ENCODE measurements around the gene BZW2.
A peak's percentile ranks its signal among the peaks of the same experiment; 100 is the strongest.

The BZW2 gene

DNA sequence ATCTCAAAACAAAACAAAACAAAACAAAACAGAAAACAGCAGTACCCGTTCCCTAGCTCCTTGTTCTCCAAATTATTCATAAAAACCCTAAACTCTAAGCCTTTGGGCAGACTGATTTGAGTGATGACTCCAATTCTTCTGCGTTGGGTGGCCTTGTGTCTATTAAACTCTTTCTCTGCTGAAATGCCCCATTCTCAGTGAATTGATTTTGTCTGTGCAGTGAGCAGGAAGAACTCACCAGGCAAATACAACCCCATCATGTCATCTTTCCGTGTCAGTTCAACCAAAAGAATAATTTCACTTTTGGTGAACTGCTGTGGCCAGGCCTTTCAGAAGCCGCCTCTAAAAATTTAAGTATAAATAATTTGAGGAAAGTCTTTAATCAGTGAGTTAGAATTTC lies 89.0 kb downstream of the BZW2 start:
- Histone ChIP-seq H3K4me3 (ENCODE audit: low read length) (no peak overlapping the region), H3K27me3 (ENCODE audit: control insufficient read depth, insufficient read depth, low read length) (no peaks in the 10 kb centered on the region), H3K9ac (ENCODE audit: low read length) (no peak overlapping the region), H3K36me3 (ENCODE audit: control insufficient read depth, insufficient read depth, low read length) (no peaks in the 10 kb centered on the region), H3K4me1 (ENCODE audit: control insufficient read depth, insufficient read depth, low read length) (no peaks in the 10 kb centered on the region), H3K27ac (ENCODE audit: low read depth, low read length) (no peak overlapping the region)

DNA sequence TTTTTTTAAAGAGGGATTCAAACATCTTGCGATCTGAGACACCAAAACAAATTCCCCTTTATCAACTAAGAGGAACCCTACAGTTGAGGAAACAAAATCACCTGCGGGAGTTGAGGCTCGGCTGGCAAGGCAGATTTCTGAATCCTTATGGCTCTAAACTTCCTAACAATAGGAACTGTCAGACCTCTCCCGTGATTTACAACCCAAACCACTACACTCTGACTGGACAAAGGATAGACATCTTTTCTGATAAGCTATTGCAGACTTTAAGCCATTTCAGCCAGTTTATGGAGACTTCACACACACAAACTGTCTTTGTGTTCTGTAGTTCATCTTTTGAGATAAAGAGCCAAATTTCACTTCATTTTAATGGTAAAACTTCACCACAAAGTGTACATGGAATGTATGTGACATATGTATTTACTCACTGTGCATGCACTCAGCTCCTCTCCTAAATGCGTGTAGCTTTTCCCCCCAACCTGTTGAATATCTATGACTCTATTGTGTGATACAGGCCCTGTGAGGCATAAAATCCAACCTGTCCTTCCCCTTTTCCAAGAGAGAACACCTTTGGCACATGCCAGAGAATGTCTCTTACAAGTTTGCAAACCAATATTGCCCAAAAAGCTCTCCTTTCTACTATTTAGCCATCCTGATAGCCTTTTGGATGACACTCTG lies 92.2 kb downstream of the BZW2 start:
- H3K9ac ChIP-seq (ENCODE audit: low read length) = no peak overlapping the region
- no peak overlapping the region for H3K27ac ChIP-seq (ENCODE audit: low read depth, low read length)
- no peaks in the 10 kb centered on the region for H3K4me1 ChIP-seq (ENCODE audit: control insufficient read depth, insufficient read depth, low read length)
- H3K4me3 ChIP-seq (ENCODE audit: low read length) = no peak overlapping the region
- no peaks in the 10 kb centered on the region for H3K27me3 ChIP-seq (ENCODE audit: control insufficient read depth, insufficient read depth, low read length)
- no peaks in the 10 kb centered on the region for H3K36me3 ChIP-seq (ENCODE audit: control insufficient read depth, insufficient read depth, low read length)

DNA sequence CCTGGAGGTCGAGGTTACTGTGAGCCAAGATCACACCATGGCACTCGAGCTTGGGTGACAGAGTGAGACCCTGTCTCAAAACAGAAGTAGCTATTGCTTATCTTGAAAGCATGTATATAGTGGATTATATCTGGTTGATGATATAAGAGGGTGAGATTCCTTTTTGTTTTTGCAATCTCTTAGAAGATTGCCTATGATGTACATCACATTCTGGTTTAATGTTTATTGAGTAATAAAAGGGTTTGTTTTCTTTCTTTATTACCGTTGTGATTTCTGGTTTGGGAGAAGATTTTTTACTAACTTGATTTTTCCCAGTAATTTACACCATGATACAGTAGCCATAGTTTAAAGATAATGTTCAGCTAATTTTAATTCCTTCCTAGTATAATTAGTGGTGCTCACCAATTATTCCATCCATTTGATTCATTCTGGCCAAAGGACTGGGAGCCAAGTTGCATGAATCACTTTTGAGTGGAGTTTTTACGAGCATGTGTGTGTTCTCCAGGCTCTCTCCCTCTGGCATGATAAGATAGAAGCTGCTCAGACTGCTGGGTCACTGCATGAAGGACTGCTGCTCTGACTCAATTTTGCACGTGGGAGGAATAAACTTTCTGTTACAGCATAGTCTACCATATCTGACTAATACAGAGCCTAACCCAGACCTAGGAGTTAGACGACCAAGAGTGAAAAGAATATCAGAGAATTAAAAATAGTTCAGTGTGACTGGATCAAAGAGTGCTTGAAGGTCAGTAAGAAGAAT lies 94.1 kb downstream of the BZW2 start:
- H3K27ac ChIP-seq (ENCODE audit: low read depth, low read length) = no peak overlapping the region
- no peak overlapping the region for H3K4me3 ChIP-seq (ENCODE audit: low read length)
- H3K36me3 ChIP-seq (ENCODE audit: control insufficient read depth, insufficient read depth, low read length) = no peaks in the 10 kb centered on the region
- H3K4me1 ChIP-seq (ENCODE audit: control insufficient read depth, insufficient read depth, low read length) = no peaks in the 10 kb centered on the region
- no peaks in the 10 kb centered on the region for H3K27me3 ChIP-seq (ENCODE audit: control insufficient read depth, insufficient read depth, low read length)
- H3K9ac ChIP-seq (ENCODE audit: low read length) = no peak overlapping the region

DNA sequence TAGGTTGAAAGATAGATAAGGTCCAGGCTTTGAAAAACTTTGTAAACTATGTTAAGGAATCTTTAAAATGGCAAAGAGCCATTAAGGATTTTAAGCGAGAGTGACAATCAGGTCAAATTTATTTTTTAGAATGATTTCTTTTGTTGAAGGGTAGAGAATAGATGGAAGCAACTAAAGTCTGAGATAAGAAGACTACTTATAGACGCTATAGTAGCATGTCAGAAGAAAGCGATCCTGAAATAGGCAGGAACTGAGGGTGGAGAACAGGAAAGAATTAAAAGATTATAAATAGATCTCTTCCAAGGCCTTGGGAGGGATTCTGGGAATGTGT lies 94.6 kb downstream of the BZW2 start:
- Histone ChIP-seq H3K36me3 (ENCODE audit: control insufficient read depth, insufficient read depth, low read length) (no peaks in the 10 kb centered on the region), H3K27ac (ENCODE audit: low read depth, low read length) (no peak overlapping the region), H3K4me3 (ENCODE audit: low read length) (no peak overlapping the region), H3K9ac (ENCODE audit: low read length) (no peak overlapping the region), H3K27me3 (ENCODE audit: control insufficient read depth, insufficient read depth, low read length) (no peaks in the 10 kb centered on the region), H3K4me1 (ENCODE audit: control insufficient read depth, insufficient read depth, low read length) (no peaks in the 10 kb centered on the region)

DNA sequence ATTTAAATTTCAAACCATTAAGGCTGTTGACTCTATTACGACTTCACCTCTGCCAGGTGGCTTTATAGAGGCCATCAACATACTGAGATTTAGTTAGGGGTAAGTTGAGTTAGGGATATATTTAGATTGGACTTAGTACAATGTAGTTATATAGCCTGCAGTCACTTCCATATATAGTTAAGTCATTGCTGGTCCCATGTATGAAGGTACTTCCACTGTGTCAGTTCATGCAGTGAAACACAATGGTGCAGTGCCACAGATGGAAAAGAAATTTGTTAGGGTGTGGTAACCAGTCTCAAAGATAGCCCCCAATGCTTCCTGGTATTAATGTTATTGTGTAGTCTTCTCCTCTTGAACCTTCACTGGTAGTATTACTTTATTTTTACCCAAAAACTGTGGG lies 95.0 kb downstream of the BZW2 start:
- H3K4me1 ChIP-seq (ENCODE audit: control insufficient read depth, insufficient read depth, low read length) = no peaks in the 10 kb centered on the region
- H3K27ac ChIP-seq (ENCODE audit: low read depth, low read length) = no peak overlapping the region
- no peak overlapping the region for H3K9ac ChIP-seq (ENCODE audit: low read length)
- no peak overlapping the region for H3K4me3 ChIP-seq (ENCODE audit: low read length)
- no peaks in the 10 kb centered on the region for H3K36me3 ChIP-seq (ENCODE audit: control insufficient read depth, insufficient read depth, low read length)
- no peaks in the 10 kb centered on the region for H3K27me3 ChIP-seq (ENCODE audit: control insufficient read depth, insufficient read depth, low read length)

DNA sequence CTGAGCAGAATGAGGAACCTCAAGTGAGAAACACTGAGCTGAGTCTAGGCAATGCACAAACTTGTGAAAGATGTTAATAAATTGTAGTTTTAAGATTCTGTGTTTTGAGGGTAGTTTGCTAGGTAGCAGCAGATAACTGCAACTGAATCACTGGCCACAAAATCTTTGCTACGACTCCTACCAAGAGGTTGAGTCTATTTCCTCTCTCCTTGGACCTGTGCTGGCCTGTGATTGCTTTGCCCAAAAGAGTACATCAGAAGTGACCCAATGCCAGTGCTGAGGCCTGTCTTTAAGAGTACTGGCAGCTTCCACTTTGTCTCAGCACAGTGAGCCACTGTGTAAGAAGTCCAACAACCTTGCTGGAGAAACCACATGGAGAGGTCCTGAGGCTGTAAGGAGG lies 95.7 kb downstream of the BZW2 start:
- no peak overlapping the region for H3K9ac ChIP-seq (ENCODE audit: low read length)
- no peak overlapping the region for H3K27ac ChIP-seq (ENCODE audit: low read depth, low read length)
- H3K4me1 ChIP-seq (ENCODE audit: control insufficient read depth, insufficient read depth, low read length) = no peaks in the 10 kb centered on the region
- H3K27me3 ChIP-seq (ENCODE audit: control insufficient read depth, insufficient read depth, low read length) = no peaks in the 10 kb centered on the region
- no peak overlapping the region for H3K4me3 ChIP-seq (ENCODE audit: low read length)
- no peaks in the 10 kb centered on the region for H3K36me3 ChIP-seq (ENCODE audit: control insufficient read depth, insufficient read depth, low read length)

DNA sequence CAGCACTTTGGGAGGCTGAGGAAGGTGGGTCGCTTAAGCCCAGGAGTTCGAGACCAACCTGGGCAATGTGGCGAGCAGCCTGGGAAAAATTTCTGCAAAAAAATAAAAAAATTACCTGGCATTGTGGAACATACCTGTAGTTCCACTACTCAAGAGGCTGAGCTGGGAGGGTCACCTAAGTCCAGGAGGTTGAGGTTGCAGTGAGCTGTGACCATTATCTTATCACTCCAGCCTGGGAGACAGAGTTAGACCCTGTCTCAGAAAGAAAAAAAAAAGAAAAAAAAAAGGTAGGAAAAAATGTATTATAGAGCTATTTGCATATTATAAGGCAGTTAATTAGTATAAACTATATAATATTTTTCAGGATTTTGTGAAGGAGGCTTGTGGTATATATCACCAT lies 96.6 kb downstream of the BZW2 start:
- Histone ChIP-seq H3K27me3 (ENCODE audit: control insufficient read depth, insufficient read depth, low read length) (no peaks in the 10 kb centered on the region), H3K4me3 (ENCODE audit: low read length) (no peak overlapping the region), H3K9ac (ENCODE audit: low read length) (no peak overlapping the region), H3K4me1 (ENCODE audit: control insufficient read depth, insufficient read depth, low read length) (no peaks in the 10 kb centered on the region), H3K36me3 (ENCODE audit: control insufficient read depth, insufficient read depth, low read length) (no peaks in the 10 kb centered on the region), H3K27ac (ENCODE audit: low read depth, low read length) (no peak overlapping the region)

DNA sequence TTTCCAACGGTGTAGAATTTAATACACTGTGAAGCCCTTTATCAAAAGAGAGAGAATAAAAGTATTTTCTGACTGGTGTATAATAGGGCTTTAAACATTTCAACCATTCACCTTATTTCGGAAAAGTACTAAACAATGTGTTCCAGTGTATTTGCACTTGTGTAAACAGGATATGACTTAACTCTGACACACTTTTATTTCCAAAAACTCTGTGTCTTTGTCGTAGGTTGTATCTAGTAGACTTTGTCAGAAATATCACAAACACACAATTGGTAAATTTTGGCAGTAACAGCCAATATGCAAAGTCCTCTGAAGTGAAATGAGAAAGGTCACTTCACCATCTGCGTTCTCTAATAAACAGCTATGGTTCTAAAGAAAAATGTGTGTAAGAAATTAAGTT lies 97.3 kb downstream of the BZW2 start:
- Histone ChIP-seq H3K27ac (ENCODE audit: low read depth, low read length) (no peak overlapping the region), H3K27me3 (ENCODE audit: control insufficient read depth, insufficient read depth, low read length) (no peaks in the 10 kb centered on the region), H3K4me3 (ENCODE audit: low read length) (no peak overlapping the region), H3K4me1 (ENCODE audit: control insufficient read depth, insufficient read depth, low read length) (no peaks in the 10 kb centered on the region), H3K9ac (ENCODE audit: low read length) (no peak overlapping the region), H3K36me3 (ENCODE audit: control insufficient read depth, insufficient read depth, low read length) (no peaks in the 10 kb centered on the region)

DNA sequence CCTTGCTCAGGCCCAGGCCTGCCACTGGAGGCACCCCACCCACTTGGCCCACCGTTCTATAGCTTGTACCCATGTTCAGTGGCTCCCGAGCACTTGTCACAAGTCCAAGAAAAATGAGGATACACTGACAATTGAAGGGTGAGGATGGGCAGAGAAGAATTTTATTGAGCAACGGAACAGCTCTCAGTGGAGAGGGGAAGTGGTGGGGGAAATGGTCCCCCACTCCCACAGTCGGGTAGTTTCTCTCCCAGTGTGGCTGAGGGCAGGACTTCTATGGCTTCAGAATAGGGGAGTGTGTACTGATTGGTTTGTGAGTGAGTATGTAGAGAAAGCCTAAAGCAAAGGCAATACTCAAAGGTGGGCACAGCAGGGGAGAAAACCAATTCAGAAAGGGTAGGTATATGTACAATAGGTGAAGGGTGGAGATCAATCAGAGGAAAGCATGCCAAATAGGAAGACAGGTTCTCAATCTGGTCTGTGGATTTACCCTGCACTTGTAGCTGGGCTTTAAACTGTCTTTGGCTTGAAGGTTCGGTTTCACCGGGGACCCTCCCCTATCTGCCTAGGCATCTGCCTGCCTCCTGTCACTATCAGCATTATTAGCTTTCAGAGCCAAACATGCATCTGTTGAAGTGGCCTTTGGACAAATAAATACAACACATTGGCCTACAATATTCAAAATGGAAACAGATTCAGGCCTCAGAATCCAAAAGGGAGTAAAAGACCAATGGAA lies 98.7 kb downstream of the BZW2 start:
- H3K4me3 ChIP-seq (ENCODE audit: low read length) = no peak overlapping the region
- H3K27ac ChIP-seq (ENCODE audit: low read depth, low read length) = no peak overlapping the region
- no peaks in the 10 kb centered on the region for H3K36me3 ChIP-seq (ENCODE audit: control insufficient read depth, insufficient read depth, low read length)
- no peaks in the 10 kb centered on the region for H3K27me3 ChIP-seq (ENCODE audit: control insufficient read depth, insufficient read depth, low read length)
- H3K4me1 ChIP-seq (ENCODE audit: control insufficient read depth, insufficient read depth, low read length) = no peaks in the 10 kb centered on the region
- no peak overlapping the region for H3K9ac ChIP-seq (ENCODE audit: low read length)

DNA sequence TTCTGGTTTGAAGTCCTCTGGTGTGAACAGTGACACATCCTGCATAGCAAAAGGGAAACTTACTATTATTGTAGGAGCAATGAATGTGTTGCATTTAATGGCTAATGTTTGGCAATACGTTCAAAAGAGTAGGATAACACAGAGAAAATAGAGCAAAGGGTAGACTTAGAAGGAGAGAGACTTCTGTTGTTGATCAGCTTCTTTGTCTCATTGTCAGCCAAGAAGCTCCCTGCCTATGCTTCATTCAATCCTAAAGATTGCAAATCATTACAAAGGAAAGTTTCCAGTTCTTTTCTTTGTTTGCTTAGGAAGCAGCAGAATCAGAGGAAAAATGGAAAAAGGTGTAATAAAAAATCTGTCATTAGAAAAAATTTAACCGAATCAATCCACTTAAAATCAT lies 99.7 kb downstream of the BZW2 start:
- Histone ChIP-seq H3K4me1 (ENCODE audit: control insufficient read depth, insufficient read depth, low read length) (no peaks in the 10 kb centered on the region), H3K4me3 (ENCODE audit: low read length) (no peak overlapping the region), H3K27ac (ENCODE audit: low read depth, low read length) (no peak overlapping the region), H3K27me3 (ENCODE audit: control insufficient read depth, insufficient read depth, low read length) (no peaks in the 10 kb centered on the region), H3K9ac (ENCODE audit: low read length) (no peak overlapping the region), H3K36me3 (ENCODE audit: control insufficient read depth, insufficient read depth, low read length) (no peaks in the 10 kb centered on the region)

DNA sequence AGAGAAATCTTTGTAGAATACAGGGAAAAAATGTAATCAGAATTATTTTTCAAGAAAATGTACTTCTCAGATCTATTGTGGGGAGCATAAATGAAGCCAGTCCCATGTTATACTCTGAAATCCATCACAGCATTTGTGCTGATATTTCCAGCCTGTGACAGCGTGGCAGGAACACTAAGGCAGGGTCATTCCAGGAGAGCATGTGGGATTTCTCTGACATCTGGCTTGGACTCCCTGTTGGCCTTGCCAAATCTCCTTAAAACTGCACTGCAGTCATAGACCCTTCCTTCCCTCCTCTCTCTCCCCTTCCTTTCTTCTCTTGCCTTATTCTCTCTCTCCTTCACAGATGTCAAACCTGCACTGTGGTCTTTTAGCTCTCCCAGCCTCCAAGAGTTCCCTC lies 101.1 kb downstream of the BZW2 start:
- no peak overlapping the region for H3K27ac ChIP-seq (ENCODE audit: low read depth, low read length)

DNA sequence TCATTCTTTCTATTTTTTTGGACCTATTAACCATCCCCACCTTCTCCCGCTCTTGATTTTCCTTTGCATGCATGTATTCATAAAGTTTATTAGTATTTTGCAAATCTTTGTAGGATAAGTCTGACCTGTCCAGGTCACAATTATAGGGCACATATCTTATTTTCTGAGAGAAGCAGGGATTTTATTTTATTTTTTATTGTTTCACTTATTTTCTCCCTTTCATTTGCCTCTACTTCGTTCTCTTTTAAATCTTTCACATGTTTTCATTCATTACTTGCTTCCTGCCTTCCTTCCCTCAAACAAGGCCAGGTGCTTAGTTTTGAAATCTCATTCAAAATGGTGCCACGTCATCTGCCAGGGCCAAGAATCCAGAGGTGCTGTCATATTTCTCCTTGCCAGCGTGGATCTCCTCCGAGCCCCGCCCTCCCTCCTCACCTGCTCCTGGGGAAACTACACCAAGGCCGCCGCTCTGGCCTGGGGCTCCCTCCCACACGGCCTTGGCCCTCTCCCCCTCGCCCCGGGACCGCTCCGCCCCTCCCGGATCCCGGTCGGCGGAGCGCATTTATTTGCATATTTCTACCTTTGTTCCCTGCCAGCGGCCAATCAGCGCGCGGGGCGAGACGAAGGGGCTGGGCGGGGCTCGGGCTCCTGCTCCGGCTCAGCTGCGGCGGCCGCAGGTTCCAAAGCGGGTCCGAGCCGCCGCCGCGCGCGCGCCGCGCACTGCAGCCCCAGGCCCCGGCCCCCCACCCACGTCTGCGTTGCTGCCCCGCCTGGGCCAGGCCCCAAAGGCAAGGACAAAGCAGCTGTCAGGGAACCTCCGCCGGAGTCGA lies 107.3 kb downstream of the BZW2 start, which contains the start of gene TSPAN13:
Gene TSPAN13 (plus strand): TSS at position 654 of the 830 bp plus-strand sequence. CDS start 213 bp downstream, outside the sequence.
- H3K4me1 ChIP-seq (ENCODE audit: control insufficient read depth, insufficient read depth, low read length) = no peaks in the 10 kb centered on the region
- H3K4me3 ChIP-seq (ENCODE audit: low read length) = peak within 1 kb of the TSS; percentile 78
- H3K36me3 ChIP-seq (ENCODE audit: control insufficient read depth, insufficient read depth, low read length) = no peaks in the 10 kb centered on the region
- no peak within 1 kb of the TSS for H3K9ac ChIP-seq (ENCODE audit: low read length)
- no peak within 1 kb of the TSS for H3K27ac ChIP-seq (ENCODE audit: low read depth, low read length)
- peaks cover 2% of the 10 kb centered on the region for H3K27me3 ChIP-seq (ENCODE audit: control insufficient read depth, insufficient read depth, low read length)

More for the DNA sequence above, 101.1 kb downstream of the BZW2 start:
- Histone ChIP-seq H3K4me3 (ENCODE audit: low read length) (no peak overlapping the region), H3K9ac (ENCODE audit: low read length) (no peak overlapping the region), H3K27me3 (ENCODE audit: control insufficient read depth, insufficient read depth, low read length) (no peaks in the 10 kb centered on the region), H3K4me1 (ENCODE audit: control insufficient read depth, insufficient read depth, low read length) (no peaks in the 10 kb centered on the region), H3K36me3 (ENCODE audit: control insufficient read depth, insufficient read depth, low read length) (no peaks in the 10 kb centered on the region)
